Measurements from ENCODE around the gene SHOC2. TPM values are rescaled to one million over a fixed set of nuclear protein-coding genes. Genes with fewer than 3 reads are reported as not detected.

Gene SHOC2
- total RNA-seq, 1 donor: 63.9 TPM

- no peak for TF ChIP-seq CTCF (IDR thresholded peaks at IDR 0.05; ENCODE audit: insufficient read depth, low read length)
- no peak for DNase-seq (ENCODE audit: low read depth)
- H3K4me3 ChIP-seq (ENCODE audit: low read depth, low read length): no peak overlapping the region
Measured at GRCh38 chr10:111023060-111023459, 103.7 kb downstream of the SHOC2 start.

DNA sequence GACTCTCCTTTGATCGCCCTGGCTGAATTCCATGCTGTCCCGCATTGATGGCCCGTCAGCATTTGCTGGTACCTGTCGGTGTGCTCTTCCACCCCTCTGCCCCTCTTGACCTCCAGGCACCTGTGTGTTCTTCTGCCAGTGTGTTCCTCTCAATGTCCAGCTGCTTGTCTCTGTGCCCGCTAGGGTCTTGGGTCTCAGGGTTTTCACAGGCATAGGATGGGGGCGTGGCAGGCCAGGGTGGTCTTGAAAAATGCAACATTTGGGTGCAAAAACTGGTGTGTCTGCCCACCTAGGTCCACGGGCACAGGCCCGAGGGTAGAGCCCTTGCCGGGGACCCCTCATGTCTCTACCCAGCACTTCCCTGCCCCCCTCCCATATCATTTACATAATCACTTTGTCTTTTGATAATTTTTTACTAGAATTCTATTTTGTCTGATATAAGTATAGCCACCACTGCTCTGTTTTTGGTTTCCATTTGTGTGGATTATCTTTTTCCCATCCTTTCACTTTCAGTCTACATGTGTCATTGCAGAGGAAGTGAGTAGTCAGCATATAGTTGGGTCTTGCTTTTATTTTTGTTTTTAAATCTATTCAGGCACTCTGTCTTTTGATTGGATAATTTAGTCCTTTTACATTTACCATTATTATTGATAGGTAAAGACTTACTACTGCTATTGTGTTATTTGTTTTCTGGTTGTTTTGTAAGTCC, 110.8 kb downstream of the SHOC2 start:
- no peak overlapping the region for H3K4me3 ChIP-seq (ENCODE audit: low read depth, low read length)
- TF ChIP-seq CTCF (IDR thresholded peaks at IDR 0.05; ENCODE audit: insufficient read depth, low read length): no peak
- no peak for DNase-seq (ENCODE audit: low read depth)

DNA sequence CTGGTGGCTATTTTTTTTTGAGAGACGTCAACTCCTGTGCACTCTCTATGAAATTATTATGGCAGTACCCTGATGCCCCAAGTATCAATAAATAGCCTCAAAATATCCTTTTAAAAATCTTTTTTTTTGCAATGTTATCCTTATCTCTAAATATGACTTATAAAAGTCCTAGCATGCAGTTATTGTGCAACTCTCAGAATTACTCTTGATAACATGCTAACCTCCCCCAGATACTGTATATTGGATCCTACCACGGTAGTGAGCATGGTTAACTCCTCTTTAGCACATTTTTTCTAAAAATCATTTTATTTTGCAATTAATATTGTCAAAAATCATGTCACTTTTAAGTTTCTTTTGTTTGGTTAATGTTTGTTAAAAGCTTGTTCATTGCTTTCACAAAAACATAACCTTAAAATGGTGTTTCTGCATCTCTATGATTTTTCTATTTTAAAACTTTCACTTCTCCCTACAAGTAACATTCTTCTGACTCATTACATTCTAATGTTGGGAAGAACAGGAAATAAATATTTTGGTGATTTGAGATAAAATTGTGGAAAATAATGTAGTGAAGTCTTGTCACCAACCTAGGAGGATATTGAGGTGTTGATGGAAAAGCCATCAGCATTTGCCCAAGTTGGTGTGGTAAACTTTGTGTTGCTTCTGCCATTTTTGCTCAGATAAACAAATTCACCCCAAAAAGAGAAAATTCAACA, 115.3 kb downstream of the SHOC2 start:
- H3K4me3 ChIP-seq (ENCODE audit: low read depth, low read length): no peak overlapping the region
- peak; percentile 42 for DNase-seq (ENCODE audit: low read depth)

GRCh38 chr10:111035542-111035941, 116.1 kb downstream of the SHOC2 start:
- DNase-seq (ENCODE audit: low read depth): peak; percentile 7
- no peak for TF ChIP-seq CTCF (IDR thresholded peaks at IDR 0.05; ENCODE audit: insufficient read depth, low read length)
- H3K4me3 ChIP-seq (ENCODE audit: low read depth, low read length): no peak overlapping the region

More for the DNA sequence above, 115.3 kb downstream of the SHOC2 start:
- TF ChIP-seq CTCF (IDR thresholded peaks at IDR 0.05; ENCODE audit: insufficient read depth, low read length): no peak

GRCh38 chr10:111037858-111038257, 118.5 kb downstream of the SHOC2 start:
- no peak overlapping the region for H3K4me3 ChIP-seq (ENCODE audit: low read depth, low read length)
- peak; percentile 29 for TF ChIP-seq CTCF (IDR thresholded peaks at IDR 0.05; ENCODE audit: insufficient read depth, low read length)

DNA sequence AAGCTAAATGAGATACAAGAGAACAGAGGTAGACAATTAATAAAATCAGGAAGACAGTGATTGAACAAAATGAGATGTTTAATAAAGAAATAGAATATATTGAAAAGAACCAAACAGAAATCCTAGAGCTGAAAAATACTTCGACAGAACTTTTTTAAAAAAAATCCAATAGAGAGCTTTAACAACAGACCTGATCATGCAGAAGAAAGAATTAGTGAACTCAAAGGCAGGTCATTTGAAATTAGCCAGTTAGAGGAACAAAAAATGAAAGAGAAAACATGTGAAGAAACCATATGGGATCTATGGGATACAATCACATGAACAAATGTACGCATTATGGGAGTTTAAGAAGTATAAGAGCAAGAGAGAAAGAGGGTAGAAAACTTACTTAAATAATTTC, 120.1 kb downstream of the SHOC2 start:
- no peak overlapping the region for H3K4me3 ChIP-seq (ENCODE audit: low read depth, low read length)
- DNase-seq (ENCODE audit: low read depth): no peak
- no peak for TF ChIP-seq CTCF (IDR thresholded peaks at IDR 0.05; ENCODE audit: insufficient read depth, low read length)

More at GRCh38 chr10:111037858-111038257, 118.5 kb downstream of the SHOC2 start:
- no peak for DNase-seq (ENCODE audit: low read depth)

Measured in fibroblast of the aortic adventitia (primary cell).